ENCODE data around the gene XPR1.

DNA sequence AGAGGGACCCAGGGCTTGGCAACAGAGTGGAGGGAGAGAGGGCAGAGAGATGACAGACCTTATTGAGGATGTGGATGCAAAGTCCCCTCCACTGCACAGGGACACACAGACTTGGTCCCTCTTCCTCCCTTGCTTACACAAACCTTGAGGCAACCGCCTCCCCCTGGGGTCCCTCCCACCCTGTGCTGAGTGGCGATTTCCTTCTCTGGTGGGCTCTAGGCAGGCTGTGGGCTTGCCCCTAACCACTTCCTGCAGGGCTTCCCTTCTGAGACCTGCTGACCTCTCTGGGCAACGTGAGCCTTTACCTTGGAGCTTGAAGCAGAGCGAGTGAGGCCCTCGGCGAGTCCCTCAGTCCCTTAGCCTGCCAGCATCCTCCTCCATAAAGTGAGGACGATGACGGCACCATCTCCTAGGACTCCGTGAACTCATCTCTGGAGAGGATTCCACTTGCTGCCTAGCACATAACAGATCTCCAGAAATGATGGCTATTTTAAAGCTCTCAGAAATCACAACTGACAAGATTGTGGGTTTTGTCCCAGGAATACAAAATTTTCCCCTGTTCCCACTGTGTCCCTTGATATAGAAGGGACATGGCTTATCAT lies 305.9 kb downstream of the XPR1 start:
- no peak for TF ChIP-seq CTCF (IDR thresholded peaks at IDR 0.05)
- TF ChIP-seq POLR2A (IDR thresholded peaks at IDR 0.05), result no peak
